Measurements from ENCODE around the gene RNF5. TPM values are rescaled to one million over a fixed set of nuclear protein-coding genes. Genes with fewer than 3 reads are reported as not detected.

RNF5 gene
- total RNA-seq, 1 experiment from 2014 or later = 70.7 TPM

DNA sequence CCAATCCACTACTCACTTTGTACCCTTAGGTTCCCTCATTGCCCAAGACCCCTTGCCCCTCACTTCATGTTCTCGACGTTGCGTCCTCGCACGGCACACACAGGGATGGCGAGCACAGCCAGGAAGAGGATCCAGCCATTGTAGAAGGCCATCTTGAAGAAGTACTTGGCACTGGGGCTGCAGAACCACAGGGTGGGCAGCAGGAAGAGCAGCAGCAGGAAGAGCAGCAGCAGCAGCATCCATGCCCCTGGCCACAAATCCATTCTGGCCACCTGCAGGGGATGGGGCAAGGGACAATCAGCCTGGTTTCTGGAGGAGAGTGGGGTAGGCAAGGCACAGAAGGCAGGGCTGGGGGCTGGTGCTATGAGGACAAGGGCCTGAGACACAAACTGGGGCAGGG lies 7.0 kb upstream of the RNF5 start:
- intact Hi-C loops (cut with micrococcal nuclease; ENCODE audit: unreplicated experiment) = no loop called here
- H3K4me1 Mint-ChIP-seq (ENCODE audit: low read depth, unreplicated experiment) = peaks cover 32% of the 10 kb centered on the region

DNA sequence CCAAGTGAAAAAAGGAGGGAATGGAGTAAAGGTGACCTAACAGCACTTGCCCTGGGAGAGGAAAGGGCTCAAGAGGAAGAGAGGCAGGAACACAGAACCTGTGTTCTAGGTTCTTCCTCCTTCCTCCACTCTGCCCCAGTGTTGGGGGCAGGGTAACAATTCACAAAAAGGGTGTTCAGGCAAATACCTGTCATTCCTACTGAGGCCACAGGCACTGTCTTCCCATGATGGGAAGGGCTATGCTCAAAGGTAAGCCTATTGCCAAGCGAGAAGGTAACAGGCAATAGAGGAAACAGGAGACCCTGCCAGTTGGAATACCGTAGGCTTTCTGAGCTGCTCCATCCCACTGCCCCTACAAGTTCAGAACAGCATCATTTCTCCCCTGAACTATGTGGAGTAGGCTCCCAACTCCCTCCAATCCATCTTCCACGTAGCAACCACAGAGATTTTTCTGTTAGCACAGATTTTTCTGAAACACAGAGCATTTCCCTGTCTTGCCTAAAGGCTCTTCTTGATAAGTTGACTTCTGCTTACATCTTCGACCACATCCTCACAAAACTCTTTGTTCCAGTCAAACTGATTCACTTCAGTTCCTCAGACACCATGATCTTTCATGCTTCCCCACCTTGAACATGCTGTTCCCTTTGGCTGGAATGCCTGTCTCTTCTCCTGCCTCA lies 5.0 kb upstream of the RNF5 start:
- Mint-ChIP-seq H3K36me3 (ENCODE audit: insufficient read depth, unreplicated experiment) (peaks cover 52% of the 10 kb centered on the region), H3K9me3 (ENCODE audit: unreplicated experiment) (no peaks in the 10 kb centered on the region), H3K27me3 (ENCODE audit: insufficient read depth, unreplicated experiment) (no peaks in the 10 kb centered on the region), H3K4me3 (ENCODE audit: unreplicated experiment) (peak overlapping the region; percentile 43), H3K27ac (ENCODE audit: unreplicated experiment) (peak overlapping the region; percentile 31), H3K4me1 (ENCODE audit: low read depth, unreplicated experiment) (peaks cover 35% of the 10 kb centered on the region)
- ChIA-PET CTCF (no interaction called here), POLR2A (no interaction called here)
- peak; percentile 42 to 59 for DNase-seq
- Histone ChIP-seq H3K36me3 (ENCODE audit: control insufficient read depth, insufficient read depth, low read length) (no peaks in the 10 kb centered on the region), H3K27me3 (replicated peaks; ENCODE audit: control insufficient read depth, insufficient read depth, low read length) (no peaks in the 10 kb centered on the region), H3K9me3 (no peaks in the 10 kb centered on the region), H3K4me1 (peaks cover 35% of the 10 kb centered on the region), H3K4me3 (ENCODE audit: low read depth, low read length) (no peak overlapping the region)
- BruUV-seq (replicated peaks) = no TSS peak
- intact Hi-C loops (cut with micrococcal nuclease; ENCODE audit: unreplicated experiment) = no loop called here
- TF ChIP-seq CTCF (IDR thresholded peaks at IDR 0.05; ENCODE audit: insufficient read depth in 1 of 2, low read depth in 1 of 2, low read length in 1 of 2, severe bottlenecking in 1 of 2, unreplicated experiment in 1 of 2) = no peak

More for the DNA sequence above, 7.0 kb upstream of the RNF5 start:
- POLR2A ChIA-PET = no interaction called here
- H3K9me3 ChIP-seq = no peaks in the 10 kb centered on the region
- H3K4me1 ChIP-seq = peaks cover 40% of the 10 kb centered on the region
- no peaks in the 10 kb centered on the region for H3K36me3 ChIP-seq (ENCODE audit: control insufficient read depth, insufficient read depth, low read length)
- no peak for TF ChIP-seq CTCF (IDR thresholded peaks at IDR 0.05; ENCODE audit: insufficient read depth in 1 of 2, low read depth in 1 of 2, low read length in 1 of 2, severe bottlenecking in 1 of 2, unreplicated experiment in 1 of 2)
- H3K36me3 Mint-ChIP-seq (ENCODE audit: insufficient read depth, unreplicated experiment) = peaks cover 60% of the 10 kb centered on the region
- BruUV-seq (replicated peaks) = no TSS peak
- CTCF ChIA-PET = no interaction called here
- DNase-seq = no peak
- no peaks in the 10 kb centered on the region for H3K27me3 Mint-ChIP-seq (ENCODE audit: insufficient read depth, unreplicated experiment)
- H3K27me3 ChIP-seq (replicated peaks; ENCODE audit: control insufficient read depth, insufficient read depth, low read length) = no peaks in the 10 kb centered on the region
- H3K4me3 Mint-ChIP-seq (ENCODE audit: unreplicated experiment) = no peak overlapping the region
- peak overlapping the region; percentile 14 for H3K27ac Mint-ChIP-seq (ENCODE audit: unreplicated experiment)
- H3K4me3 ChIP-seq (ENCODE audit: low read depth, low read length) = no peak overlapping the region
- no peaks in the 10 kb centered on the region for H3K9me3 Mint-ChIP-seq (ENCODE audit: unreplicated experiment)

- no TSS peak for BruUV-seq (replicated peaks)
- ChIA-PET CTCF (no interaction called here), POLR2A (no interaction called here)
- Mint-ChIP-seq H3K36me3 (ENCODE audit: insufficient read depth, unreplicated experiment) (peaks cover 52% of the 10 kb centered on the region), H3K27me3 (ENCODE audit: insufficient read depth, unreplicated experiment) (no peaks in the 10 kb centered on the region), H3K27ac (ENCODE audit: unreplicated experiment) (no peak overlapping the region), H3K4me1 (ENCODE audit: low read depth, unreplicated experiment) (peaks cover 44% of the 10 kb centered on the region), H3K4me3 (ENCODE audit: unreplicated experiment) (peak overlapping the region; percentile 43), H3K9me3 (ENCODE audit: unreplicated experiment) (no peaks in the 10 kb centered on the region)
- intact Hi-C loops (cut with micrococcal nuclease; ENCODE audit: unreplicated experiment) = no loop called here
- H3K27me3 ChIP-seq (replicated peaks; ENCODE audit: control insufficient read depth, insufficient read depth, low read length) = no peaks in the 10 kb centered on the region
- no peak for TF ChIP-seq CTCF (IDR thresholded peaks at IDR 0.05; ENCODE audit: insufficient read depth in 1 of 2, low read depth in 1 of 2, low read length in 1 of 2, severe bottlenecking in 1 of 2, unreplicated experiment in 1 of 2)
- H3K4me1 ChIP-seq = peaks cover 24% of the 10 kb centered on the region
- H3K4me3 ChIP-seq (ENCODE audit: low read depth, low read length) = no peak overlapping the region
- no peaks in the 10 kb centered on the region for H3K9me3 ChIP-seq
- H3K36me3 ChIP-seq (ENCODE audit: control insufficient read depth, insufficient read depth, low read length) = no peaks in the 10 kb centered on the region
- no peak for DNase-seq
Observed at GRCh38 chr6:32174416-32174815, 3.8 kb upstream of the RNF5 start.

Measured in Caco-2 (cell line).